ENCODE results near the gene ZBTB47.

- no peak for TF ChIP-seq CTCF (IDR thresholded peaks at IDR 0.05)
- TF ChIP-seq ZFX (IDR thresholded peaks at IDR 0.05; ENCODE audit: borderline replicate concordance) = no peak
Observed at GRCh38 chr3:42713747-42714146, 60.2 kb downstream of the ZBTB47 start.
